KMS-11 (cell line): ENCODE data around the gene FAM120AOS.

Experiments
- H2AFZ ChIP-seq: fragments of 200-600 bp; sonication (generic); 2 replicates; pipeline ENCODE4 v1.6.1; 2016; ENCODE audit warnings: antibody characterized with exemption, mixed run types, low read depth
- H3K27ac ChIP-seq: fragments of 200-600 bp; sonication (generic); 2 replicates; pipeline ENCODE4 v1.6.1; 2016; ENCODE audit warnings: mild to moderate bottlenecking, mixed run types
- H3K27me3 ChIP-seq: fragments of 200-600 bp; sonication (generic); 2 replicates; pipeline ENCODE4 v1.6.1; 2017; ENCODE audit warnings: mild to moderate bottlenecking, low read depth, mixed run types, moderate library complexity; ENCODE audit not compliant: insufficient read depth
- H3K36me3 ChIP-seq: fragments of 200-600 bp; sonication (generic); 2 replicates; pipeline ENCODE4 v1.6.1; 2017; ENCODE audit warnings: mild to moderate bottlenecking, mixed run types; ENCODE audit not compliant: insufficient read depth
- H3K4me1 ChIP-seq: fragments of 200-600 bp; sonication (generic); 2 replicates; pipeline ENCODE4 v1.6.1; 2016; ENCODE audit warnings: mild to moderate bottlenecking, low read depth, mixed run types; ENCODE audit not compliant: poor library complexity, severe bottlenecking
- H3K4me2 ChIP-seq: fragments of 200-600 bp; sonication (generic); 2 replicates; pipeline ENCODE4 v1.7.0; 2016; ENCODE audit warnings: mild to moderate bottlenecking, mixed run types
- H3K4me3 ChIP-seq: fragments of 200-600 bp; sonication (generic); IDR thresholded peaks from 2 replicates; pipeline ENCODE4 v1.6.1; 2017; ENCODE audit warnings: low read depth, low read length, mixed read lengths; ENCODE audit not compliant: insufficient read depth
- H3K79me2 ChIP-seq: fragments of 200-600 bp; sonication (generic); 2 replicates; pipeline ENCODE4 v1.6.1; 2016; ENCODE audit warnings: low read depth, mixed run types; ENCODE audit not compliant: insufficient read depth
- H3K9ac ChIP-seq: fragments of 200-600 bp; sonication (generic); 2 replicates; pipeline ENCODE4 v1.6.1; 2016; ENCODE audit warnings: mild to moderate bottlenecking, mixed run types
- H4K20me1 ChIP-seq: fragments of 200-600 bp; sonication (generic); 2 replicates; pipeline ENCODE4 v1.6.1; 2016; ENCODE audit warnings: mild to moderate bottlenecking, mixed run types; ENCODE audit not compliant: insufficient read depth
- CTCF ChIP-seq: fragments of 200-600 bp; sonication (generic); conservative IDR thresholded peaks from 2 replicates; pipeline ENCODE4 v1.6.1; 2017; ENCODE audit warnings: low read depth, mild to moderate bottlenecking, antibody characterized with exemption, low read length, moderate library complexity, mixed read lengths

FAM120AOS gene

GRCh38 chr9:93458712-93459111, 5.3 kb upstream of the FAM120AOS start:
- Histone ChIP-seq H3K27me3 (no peaks in the 10 kb centered on the region), H2AFZ (no peak overlapping the region), H3K4me3 (no peak overlapping the region), H3K4me1 (peaks cover 54% of the 10 kb centered on the region), H3K4me2 (no peak overlapping the region), H3K79me2 (peaks cover 100% of the 10 kb centered on the region), H4K20me1 (peaks cover 57% of the 10 kb centered on the region), H3K9ac (no peak overlapping the region), H3K27ac (no peak overlapping the region), H3K36me3 (no peaks in the 10 kb centered on the region)
- TF ChIP-seq CTCF: no peak

DNA sequence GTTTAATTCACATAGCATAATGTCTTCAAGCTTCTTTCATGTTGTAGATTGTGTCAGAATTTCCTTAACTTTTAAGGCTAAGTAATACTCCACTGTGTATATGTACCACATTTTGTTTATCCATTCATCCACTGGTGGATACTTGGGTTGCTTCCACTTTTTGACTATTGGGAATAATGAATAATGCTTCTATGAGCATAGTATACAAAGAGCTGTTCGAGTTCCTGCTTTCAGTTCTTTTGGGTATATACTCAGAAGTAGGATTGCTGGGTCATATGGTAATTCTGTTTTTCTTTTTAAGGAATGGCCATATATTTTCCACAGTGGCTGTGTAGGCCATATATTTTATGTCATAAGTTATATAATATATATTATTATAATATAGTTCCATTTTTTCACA, 3.6 kb upstream of the FAM120AOS start:
- peaks cover 45% of the 10 kb centered on the region for H3K4me1 ChIP-seq
- H3K27me3 ChIP-seq: no peaks in the 10 kb centered on the region
- no peak overlapping the region for H3K4me2 ChIP-seq
- peaks cover 99% of the 10 kb centered on the region for H3K79me2 ChIP-seq
- no peak overlapping the region for H3K4me3 ChIP-seq
- no peak overlapping the region for H3K27ac ChIP-seq
- no peak overlapping the region for H2AFZ ChIP-seq
- no peak overlapping the region for H3K9ac ChIP-seq
- H3K36me3 ChIP-seq: no peaks in the 10 kb centered on the region
- TF ChIP-seq CTCF: no peak
- H4K20me1 ChIP-seq: peaks cover 50% of the 10 kb centered on the region

GRCh38 chr9:93456504-93456903, 3.1 kb upstream of the FAM120AOS start:
- H2AFZ ChIP-seq: no peak overlapping the region
- no peak overlapping the region for H3K4me2 ChIP-seq
- no peaks in the 10 kb centered on the region for H3K27me3 ChIP-seq
- H3K79me2 ChIP-seq: peaks cover 96% of the 10 kb centered on the region
- no peak overlapping the region for H3K9ac ChIP-seq
- TF ChIP-seq CTCF: no peak
- peaks cover 50% of the 10 kb centered on the region for H4K20me1 ChIP-seq
- no peak overlapping the region for H3K4me3 ChIP-seq
- no peak overlapping the region for H3K27ac ChIP-seq
- peaks cover 45% of the 10 kb centered on the region for H3K4me1 ChIP-seq
- no peaks in the 10 kb centered on the region for H3K36me3 ChIP-seq

GRCh38 chr9:93456022-93456421, 2.6 kb upstream of the FAM120AOS start:
- H3K4me1 ChIP-seq: peaks cover 40% of the 10 kb centered on the region
- no peak overlapping the region for H3K4me3 ChIP-seq
- no peak overlapping the region for H3K9ac ChIP-seq
- H3K36me3 ChIP-seq: no peaks in the 10 kb centered on the region
- H4K20me1 ChIP-seq: peaks cover 50% of the 10 kb centered on the region
- no peak overlapping the region for H3K4me2 ChIP-seq
- H3K27ac ChIP-seq: no peak overlapping the region
- peaks cover 92% of the 10 kb centered on the region for H3K79me2 ChIP-seq
- no peak overlapping the region for H2AFZ ChIP-seq
- no peaks in the 10 kb centered on the region for H3K27me3 ChIP-seq
- no peak for TF ChIP-seq CTCF
